HG02571 (cell line): ENCODE data around the gene CDX2.

Source experiments
- ATAC-seq: cut with Tn5 transposase; IDR thresholded peaks from one replicate; pipeline ENCODE4 v1.9.1; 2021; ENCODE audit warnings: mild to moderate bottlenecking, moderate library complexity; ENCODE audit not compliant: unreplicated experiment

CDX2 gene

GRCh38 chr13:27933118-27933517, 36.0 kb downstream of the CDX2 start:
- no peak for ATAC-seq

GRCh38 chr13:27929868-27930267, 39.2 kb downstream of the CDX2 start:
- no peak for ATAC-seq

- ATAC-seq: no peak
Measured at GRCh38 chr13:27928805-27929753, 40.0 kb downstream of the CDX2 start.

- ATAC-seq: no peak
Measured at GRCh38 chr13:27928353-27928804, 40.7 kb downstream of the CDX2 start.

- ATAC-seq: no peak
Measured at GRCh38 chr13:27927444-27928352, 41.4 kb downstream of the CDX2 start.

- no peak for ATAC-seq
Measured at GRCh38 chr13:27926644-27927434, 42.3 kb downstream of the CDX2 start.

- ATAC-seq: no peak
Measured at GRCh38 chr13:27925220-27925991, 43.7 kb downstream of the CDX2 start.

GRCh38 chr13:27924529-27925141, 44.5 kb downstream of the CDX2 start:
- no peak for ATAC-seq

GRCh38 chr13:27923794-27924528, 45.2 kb downstream of the CDX2 start:
- ATAC-seq: no peak

GRCh38 chr13:27922883-27923612, 46.1 kb downstream of the CDX2 start:
- no peak for ATAC-seq

- no peak for ATAC-seq
Measured at GRCh38 chr13:27921961-27922882, 46.9 kb downstream of the CDX2 start.

- ATAC-seq: no peak
Measured at GRCh38 chr13:27921421-27921960, 47.6 kb downstream of the CDX2 start.

- ATAC-seq: no peak
Measured at GRCh38 chr13:27920677-27921420, 48.3 kb downstream of the CDX2 start.

GRCh38 chr13:27919934-27920676, 49.0 kb downstream of the CDX2 start, which contains the start of gene PDX1:
Gene PDX1 (plus strand): TSS chr13:27920000. CDS start chr13:27920139, 139 bp downstream.
- no peak for ATAC-seq

GRCh38 chr13:27919659-27919933, 49.5 kb downstream of the CDX2 start:
- no peak for ATAC-seq
